ENCODE data around the gene CHGA.

Gene CHGA

DNA sequence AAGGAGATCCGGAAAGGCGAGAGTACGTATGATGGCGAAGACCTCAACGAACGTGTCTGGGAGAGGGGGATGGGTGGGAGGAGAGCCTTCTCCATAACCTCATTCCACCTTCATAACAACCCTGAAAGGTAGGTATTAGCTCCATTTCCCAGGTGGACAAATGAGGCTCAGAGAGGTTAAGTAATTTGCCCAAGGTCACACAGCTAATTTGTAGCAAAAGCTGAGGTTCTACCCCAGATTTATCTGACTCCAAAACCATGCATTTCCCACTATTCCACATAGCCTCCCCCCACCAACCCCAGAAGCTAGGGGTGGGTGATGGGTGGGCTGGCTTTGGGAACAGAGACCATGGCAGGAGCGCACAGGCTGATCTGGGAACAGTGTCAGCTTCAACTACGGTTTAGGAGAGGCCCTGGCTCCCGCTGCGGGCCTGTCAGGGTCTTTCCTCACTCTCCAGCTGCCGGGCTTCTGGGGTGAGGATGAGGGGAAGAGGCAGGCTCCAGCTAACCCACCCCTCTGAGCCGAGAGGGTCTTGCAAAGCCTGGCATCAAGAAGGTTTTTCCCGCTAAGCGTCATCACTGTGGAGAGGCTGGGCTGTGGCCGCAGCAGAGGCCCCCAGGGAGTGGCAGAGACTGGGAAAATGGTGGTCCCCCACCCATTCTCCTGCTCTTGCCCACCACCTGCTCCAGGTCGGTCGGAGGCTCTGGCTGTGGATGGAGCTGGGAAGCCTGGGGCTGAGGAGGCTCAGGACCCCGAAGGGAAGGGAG lies 8.9 kb downstream of the CHGA start:
- no peak for DNase-seq

DNA sequence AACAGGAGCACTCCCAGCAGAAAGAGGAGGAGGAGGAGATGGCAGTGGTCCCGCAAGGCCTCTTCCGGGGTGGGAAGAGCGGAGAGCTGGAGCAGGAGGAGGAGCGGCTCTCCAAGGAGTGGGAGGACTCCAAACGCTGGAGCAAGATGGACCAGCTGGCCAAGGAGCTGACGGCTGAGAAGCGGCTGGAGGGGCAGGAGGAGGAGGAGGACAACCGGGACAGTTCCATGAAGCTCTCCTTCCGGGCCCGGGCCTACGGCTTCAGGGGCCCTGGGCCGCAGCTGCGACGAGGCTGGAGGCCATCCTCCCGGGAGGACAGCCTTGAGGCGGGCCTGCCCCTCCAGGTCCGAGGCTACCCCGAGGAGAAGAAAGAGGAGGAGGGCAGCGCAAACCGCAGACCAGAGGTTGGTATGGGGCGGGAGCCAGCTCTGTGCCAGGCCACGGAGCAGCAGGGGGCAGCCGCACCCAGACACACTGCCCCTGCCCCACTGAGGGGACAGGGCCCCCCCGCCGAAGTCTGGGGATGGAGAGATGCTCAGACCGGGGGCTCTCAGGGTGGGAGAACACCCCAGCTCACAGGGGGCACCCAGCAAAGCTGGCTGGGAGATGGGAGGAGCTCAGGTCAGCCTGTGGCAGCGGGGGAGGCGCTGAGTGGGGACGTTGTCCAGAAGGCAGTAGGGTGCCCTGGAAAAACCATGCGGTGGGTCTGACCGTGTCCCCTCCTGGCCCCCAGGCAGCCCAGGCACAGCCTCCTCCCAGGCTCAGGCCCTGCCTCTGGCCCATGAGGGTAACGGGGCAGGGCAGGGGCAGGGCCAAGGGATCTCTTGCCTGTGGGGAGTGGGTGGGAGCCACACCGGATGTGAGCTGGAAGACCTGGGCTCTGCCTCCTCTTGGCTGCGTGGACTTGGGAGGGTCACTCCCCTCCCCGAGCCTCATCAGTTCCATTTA lies 9.8 kb downstream of the CHGA start:
- no peak for DNase-seq

DNA sequence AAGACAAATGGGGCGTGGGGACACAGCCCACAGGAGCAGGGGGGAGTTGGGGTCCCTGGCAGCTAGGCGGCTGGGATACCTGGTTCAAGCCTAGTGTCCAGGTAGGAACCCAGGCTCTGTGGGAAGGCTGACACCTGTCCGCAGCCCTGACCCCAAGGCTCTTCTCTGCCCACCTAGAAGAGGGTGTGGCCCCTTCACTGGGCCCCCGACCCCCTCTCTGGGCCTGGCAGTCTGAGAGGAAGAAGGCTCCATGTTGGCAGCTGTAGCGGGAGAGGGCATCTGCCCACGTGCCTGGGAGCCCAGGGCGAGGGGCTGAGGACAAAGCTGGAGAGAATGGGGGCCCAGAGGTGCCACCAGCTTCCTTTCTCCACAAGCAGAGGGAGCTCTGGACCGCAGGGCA lies 10.5 kb downstream of the CHGA start:
- DNase-seq: no peak

DNA sequence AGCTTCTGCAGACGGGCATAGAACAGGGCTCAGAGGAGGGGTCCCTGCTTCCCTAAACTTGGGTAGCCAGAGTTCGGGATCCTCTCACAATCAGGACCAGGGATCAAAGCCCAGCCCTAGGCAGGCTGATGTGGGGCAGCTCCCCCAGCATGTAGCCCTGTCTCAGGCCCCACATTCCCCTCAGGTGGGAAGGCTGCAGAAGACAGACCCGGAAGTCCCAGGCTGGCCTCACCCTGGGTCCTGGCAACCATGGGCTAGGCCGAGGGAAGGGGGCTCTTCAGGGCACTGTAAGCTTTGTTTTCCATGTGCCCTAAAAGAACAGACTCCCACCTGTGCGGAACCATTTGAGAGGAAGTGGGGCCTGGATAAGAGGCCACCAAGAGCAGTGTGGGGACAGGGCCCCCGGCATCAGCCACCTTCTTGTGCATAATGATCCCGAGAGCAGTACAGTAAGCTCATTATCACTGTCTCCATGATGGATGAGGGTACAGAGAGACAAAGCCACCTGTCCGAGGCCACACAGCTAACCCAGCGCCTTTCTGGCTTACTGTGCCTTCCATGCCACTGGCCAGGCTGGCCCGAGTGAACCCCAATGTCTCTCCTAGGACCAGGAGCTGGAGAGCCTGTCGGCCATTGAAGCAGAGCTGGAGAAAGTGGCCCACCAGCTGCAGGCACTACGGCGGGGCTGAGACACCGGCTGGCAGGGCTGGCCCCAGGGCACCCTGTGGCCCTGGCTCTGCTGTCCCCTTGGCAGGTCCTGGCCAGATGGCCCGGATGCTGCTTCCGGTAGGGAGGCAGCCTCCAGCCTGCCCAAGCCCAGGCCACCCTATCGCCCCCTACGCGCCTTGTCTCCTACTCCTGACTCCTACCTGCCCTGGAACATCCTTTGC lies 11.5 kb downstream of the CHGA start:
- DNase-seq: no peak

DNA sequence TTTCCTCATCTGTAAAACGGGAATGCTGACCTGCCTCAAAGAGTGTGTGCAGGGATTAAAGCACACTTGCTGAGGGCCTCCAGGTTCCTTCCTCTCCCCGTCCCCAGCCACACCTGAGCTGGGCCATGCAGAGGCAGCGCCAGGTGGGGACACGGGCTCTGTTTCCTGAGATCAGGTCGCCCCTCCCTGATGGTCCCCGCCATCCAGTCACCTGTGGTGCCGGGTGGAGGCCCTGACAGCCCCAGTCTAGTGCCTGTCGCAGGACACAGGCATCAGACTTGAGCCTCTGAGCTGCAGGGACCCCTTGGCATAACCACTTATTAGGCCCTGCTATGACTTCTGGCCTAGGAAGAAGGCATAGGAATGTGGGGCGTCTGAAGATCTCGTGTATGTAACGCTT lies 12.5 kb downstream of the CHGA start:
- no peak for DNase-seq

DNA sequence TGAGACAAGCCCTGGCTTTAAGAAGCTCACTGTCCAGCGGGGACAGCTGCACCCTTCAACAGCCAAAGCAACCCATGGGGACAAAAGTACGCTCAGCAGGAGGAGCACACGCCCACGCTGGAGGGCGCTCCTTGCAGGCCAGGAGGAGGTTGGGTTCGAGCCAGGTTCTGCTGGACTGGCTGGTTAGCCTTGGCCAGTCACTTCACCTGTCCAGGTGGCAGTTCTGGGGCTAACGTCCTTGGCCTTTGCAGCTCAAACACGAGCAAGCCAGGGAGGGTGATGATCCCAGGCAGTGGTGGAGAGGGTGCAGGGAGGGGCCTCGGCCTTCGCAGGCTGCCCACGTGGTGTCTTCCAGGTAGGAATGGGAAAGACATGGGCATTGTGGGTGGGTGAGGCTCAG lies 13.1 kb downstream of the CHGA start:
- DNase-seq: no peak

DNA sequence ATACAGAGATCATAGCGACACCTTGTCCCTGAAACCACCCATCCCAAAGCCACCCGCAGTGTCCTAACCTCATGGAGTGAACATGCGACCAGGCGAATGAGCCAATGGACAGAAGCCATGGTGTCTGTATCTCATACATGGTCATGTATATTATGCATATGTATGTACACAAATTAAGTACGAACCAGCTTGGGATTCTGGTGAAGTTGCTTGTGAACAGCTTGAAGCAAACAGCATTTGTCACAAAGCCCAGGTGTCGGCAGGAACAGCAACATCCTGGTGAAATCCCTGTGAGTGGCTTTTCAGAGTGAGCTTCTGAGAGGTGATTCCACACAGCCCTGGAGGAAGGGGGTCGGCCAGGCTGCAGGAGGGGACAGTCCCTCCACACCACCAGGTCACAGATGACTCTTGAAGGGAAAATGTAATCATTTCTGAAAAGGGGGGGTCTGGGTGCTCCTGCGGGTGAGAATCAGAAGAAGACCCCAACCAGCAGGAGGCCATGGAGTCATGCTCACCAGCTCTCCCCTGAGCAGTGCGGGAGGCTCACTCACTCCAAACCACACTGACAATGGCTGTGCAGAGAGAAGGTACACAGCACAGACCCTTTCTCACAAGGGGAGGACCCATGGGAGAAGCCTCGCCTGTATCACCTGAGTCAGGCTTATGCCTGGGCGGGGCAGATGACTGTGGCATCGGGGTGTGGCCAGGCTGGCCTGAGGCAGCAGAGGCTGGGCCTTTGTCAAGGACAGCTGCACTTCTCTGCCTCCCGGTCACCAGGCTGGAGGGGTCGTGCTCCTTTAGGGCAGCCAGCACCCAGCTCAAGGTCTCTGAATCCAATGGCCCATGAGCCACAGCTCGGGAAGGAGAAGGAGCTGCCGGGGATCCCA lies 14.3 kb downstream of the CHGA start:
- no peak for DNase-seq

DNA sequence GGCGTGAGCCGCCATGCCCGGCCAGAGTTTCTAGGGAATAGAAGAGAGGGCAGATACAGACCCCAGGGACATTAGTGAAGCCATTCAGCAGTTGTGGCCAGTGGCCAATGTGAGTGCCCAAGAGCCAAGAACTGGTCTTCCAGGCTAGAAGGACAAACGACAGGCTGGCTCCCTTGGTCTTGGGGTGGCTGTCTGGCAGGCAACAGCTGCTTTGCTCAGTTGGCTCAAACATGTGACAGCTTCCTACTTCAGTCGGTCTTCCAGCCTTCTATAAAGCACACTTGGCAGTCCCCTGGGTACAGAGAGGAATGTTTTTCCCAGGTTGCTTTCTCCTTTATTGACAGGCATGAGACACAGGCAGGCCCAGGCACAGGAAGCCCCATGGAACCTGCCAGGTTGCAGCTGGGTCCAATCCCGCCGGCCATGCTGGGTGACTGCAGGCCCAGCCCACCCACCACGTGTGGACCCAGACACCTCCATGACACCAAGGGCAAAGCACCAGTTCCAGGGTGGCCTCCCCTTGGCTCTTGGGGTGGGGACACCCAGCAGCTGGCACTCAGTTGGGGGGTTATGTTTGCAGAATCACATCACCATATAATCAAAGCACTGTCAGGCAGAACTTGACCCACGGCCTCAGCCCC lies 15.4 kb downstream of the CHGA start:
- DNase-seq: no peak

DNA sequence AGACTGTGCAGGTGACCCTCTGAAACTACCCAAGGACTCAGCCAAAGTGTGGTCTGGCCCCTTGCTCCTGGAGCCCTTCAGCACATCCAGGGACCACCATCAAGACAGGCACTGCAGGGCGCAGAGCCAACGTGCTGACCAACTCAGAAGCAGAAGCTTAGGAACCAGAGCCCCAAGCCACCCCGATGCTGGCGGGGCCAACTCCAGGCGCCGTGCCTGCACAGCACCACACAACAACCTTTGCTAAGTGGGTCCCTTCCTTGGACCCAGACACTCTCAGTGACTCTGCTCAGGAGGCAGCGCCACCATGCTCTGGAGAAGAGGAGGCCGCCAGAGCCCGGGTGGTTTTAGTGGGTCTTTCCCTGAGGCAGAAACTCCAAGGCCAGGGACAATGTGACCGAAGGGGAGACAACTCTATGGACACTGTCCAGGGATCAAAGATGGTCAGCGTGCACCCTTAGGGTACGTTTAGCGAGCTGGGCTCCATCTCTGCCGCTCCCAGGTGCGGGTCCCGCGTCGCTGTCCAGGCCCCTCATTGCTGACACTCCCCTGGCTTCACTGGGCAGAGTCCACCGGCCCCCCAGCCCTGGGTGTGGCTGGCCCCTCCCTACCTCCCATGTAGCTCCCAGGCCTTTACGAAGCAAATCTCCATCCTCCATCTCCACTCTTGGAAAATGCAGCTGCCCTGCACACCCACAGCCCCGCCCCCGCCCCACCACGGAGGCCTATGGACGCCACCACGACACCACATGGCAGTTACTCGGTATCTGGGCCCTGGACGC lies 16.1 kb downstream of the CHGA start:
- no peak for DNase-seq

DNA sequence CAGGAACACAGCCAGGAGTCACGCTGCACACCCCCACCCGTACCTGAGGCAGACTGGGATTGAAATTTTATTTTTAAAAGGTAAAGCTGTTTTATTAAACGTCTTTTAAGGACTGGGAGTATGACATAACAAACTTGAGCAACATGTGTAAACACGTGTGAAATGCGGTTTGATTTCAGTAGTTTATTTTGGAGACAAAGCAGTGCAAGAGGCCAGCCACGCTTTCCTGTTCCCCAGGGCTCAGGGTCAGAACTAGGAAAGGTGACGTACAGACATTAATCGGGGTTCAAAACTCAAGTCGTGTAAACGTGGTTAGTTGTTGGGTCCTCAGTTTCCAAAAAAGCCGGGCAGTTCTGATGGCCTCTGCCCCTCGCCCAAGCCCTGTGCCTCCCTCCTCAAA lies 16.7 kb downstream of the CHGA start:
- DNase-seq: no peak

DNA sequence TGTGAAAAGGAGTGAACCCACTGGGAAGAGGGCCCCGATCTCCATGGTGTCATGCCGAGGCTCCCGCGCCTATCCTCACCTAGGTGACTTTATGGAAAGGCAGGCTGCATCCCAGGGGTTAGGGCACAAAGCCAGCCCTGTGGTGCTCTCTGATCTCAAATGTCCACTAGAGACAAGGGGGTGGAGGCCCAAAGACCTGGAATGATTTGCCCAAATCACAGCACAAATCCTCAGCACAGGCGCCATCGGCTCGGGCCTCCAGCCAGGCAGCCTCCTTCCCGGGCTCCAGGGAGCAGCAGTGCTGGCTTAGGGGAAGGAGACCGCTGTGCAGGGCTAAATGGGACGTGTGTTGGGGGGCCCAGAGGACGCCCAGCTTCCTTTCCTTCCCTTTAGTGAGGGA lies 17.6 kb downstream of the CHGA start:
- DNase-seq: no peak

DNA sequence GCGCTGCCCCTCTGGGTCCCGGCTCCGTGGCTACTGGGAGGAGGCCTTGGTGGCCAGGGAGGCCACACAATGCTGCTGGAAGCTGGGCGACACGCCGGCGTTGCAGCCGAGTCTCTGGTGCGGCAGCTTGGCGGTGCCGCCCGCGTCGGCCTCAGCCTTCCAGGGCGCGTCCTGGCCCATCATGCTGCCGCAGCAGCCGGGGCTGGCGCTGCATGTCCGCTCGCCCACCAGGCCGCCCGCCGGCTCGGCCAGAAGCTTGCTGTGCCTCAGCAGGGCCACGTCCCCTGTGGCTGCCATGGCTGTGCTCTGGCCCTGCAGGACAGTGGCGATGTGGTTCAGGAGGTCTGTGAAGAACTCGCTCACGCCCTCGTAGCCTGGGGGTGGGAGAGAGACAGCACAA lies 18.6 kb downstream of the CHGA start:
- no peak for DNase-seq

DNA sequence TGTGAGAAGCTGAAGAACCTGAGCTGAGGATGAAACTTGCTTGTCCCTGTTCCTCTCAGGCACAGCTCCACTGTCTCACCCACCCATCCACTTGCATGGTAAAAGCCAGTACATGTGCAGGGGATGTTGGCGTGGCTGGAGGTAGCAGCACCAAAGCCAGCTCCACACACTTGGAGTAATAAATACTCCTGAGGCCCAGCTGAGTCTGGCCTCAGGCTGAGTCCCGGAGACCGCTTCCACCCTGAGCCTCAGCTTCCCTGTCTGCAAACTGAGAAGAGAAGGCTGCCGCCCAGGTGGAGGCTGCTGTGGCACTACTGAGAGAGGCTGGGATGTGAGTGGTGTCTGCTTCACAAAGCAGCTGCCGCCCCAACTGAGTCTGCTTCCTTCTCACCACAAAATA lies 19.2 kb downstream of the CHGA start:
- no peak for DNase-seq

DNA sequence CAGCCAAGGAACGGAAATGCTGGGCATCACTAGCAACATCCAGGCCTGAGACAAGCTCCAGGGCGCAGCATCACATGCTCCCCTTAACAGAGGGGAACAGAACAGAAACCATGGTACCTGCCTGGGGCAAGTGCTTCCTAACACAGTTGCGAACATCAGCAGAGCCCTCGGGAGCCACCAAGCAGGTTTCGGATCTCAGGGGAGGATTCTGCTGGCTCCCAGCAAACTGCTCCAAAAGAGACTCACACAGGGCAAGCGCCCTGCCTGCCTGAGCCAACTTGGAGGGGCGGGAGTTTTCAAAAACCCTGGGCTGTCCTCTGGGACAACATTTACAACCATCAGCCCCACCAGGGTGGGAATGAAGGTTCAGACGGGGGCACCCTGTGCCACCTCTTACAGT lies 19.6 kb downstream of the CHGA start:
- no peak for DNase-seq

DNA sequence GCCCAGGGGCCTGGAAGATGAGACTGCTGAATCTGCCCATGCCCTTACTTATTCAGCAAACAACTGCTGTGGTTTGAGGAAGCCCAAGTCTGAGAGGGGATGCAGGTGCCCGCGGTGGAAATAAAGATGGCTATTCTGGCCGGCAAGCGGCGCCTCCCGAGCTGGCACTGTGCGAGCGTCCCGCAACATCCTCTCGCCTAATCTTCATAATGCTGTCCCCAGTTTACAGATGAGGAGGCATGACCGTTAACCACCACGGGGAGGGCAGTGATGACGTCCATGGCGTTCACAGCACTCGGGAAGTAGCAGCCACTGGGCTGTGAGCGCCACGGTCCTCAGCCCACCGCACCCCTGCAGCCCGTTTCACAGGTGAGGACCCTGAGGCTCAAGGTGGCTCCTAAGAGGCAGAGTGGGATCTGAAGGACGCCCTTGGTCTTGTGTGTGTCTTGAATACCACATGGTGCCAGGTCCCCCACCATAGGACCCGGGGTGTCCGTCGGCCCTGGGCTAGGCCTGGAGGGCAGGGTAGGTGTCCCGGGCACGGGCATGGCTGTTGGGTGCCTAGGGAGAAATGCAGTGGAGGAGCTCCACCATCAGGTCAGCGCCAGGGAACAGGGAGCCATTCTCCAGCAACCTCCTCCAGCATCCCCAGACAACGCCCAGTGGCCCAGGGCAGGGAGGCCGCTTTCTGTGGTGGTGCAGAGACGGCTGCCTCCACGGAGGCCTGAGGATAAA lies 20.2 kb downstream of the CHGA start:
- DNase-seq: no peak

DNA sequence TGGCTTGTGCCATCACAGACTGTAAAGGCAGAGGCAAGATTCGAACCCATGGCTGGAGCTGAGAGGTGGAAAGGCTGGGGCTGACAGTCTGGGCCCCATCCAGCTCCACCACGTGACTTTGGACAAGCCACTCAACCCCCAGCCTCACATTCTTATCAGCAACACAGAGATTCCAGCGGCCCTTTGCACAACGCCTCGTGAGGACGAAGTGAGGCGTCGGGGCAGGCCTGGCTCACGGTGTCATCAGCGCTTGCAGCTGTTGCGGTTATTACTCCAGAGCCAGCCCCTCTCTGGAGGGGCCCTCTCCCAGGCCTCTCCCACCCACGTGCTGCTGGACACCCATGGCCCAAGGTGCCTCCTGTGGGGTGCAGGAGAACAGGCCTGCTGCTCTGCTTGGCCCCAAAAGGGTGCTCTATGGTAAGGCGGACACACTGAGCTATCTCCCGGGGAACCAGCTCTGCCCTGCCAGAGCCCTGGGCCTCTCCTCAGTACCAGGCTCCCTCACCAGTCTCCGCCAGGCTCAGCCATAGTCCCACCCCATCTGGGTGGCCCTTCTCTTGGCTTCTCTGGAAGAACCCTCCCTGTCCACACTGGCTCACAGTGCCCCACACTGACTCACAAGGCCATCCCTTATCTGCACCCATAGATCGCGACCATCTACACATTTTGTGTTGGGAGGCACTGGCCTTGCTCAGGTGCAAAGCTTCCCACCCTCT lies 21.1 kb downstream of the CHGA start:
- no peak for DNase-seq

DNA sequence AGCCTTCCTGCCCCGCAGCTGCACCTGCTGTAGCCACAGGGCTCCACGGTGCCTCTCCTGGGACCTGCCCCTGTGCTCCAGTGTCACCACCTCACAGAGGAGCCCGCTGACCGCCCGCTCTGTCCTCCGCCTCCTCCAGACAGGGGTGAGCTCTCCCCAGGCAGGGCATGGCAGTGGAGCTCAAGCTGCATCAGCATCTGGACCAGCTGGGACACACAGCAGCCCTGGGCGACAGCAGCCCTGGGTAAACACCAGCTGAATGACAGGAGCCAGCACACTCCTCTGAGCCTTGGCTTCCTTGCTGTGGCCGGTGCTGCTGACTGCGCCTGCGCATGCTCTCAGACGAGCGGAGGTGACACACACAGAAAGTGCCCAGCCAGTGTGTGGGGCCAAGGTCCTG lies 22.0 kb downstream of the CHGA start:
- no peak for DNase-seq

DNA sequence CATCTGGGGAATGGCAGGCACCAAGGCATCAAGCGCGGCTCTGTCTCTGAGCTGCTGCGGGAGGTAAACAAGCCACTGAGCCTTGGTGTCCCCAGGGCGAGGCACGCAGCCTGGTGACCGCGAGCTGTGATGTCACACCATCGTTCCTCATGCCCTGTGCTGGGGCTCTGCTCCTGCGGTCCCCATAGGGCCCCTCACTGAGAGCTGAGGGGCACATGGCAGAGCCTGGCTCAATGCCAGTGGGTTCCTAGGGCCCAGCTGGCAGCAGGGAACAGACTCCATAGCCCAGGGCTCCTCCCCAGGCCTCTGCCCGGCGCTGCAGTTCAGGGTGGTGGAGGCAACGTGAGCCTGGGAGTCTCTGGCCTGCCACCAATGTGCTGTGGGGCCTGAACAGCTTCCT lies 22.6 kb downstream of the CHGA start:
- no peak for DNase-seq
